ENCODE measurements around the gene EPHB4. TPM values are rescaled to one million over a fixed set of nuclear protein-coding genes. Genes with fewer than 3 reads are reported as not detected.
A peak's percentile ranks its signal among the peaks of the same experiment; 100 is the strongest.

The EPHB4 gene
- 80.4 TPM for polyA plus RNA-seq (2013, experiment 1 of 2)
- polyA plus RNA-seq (2013, experiment 2 of 2): 63.6 TPM

DNA sequence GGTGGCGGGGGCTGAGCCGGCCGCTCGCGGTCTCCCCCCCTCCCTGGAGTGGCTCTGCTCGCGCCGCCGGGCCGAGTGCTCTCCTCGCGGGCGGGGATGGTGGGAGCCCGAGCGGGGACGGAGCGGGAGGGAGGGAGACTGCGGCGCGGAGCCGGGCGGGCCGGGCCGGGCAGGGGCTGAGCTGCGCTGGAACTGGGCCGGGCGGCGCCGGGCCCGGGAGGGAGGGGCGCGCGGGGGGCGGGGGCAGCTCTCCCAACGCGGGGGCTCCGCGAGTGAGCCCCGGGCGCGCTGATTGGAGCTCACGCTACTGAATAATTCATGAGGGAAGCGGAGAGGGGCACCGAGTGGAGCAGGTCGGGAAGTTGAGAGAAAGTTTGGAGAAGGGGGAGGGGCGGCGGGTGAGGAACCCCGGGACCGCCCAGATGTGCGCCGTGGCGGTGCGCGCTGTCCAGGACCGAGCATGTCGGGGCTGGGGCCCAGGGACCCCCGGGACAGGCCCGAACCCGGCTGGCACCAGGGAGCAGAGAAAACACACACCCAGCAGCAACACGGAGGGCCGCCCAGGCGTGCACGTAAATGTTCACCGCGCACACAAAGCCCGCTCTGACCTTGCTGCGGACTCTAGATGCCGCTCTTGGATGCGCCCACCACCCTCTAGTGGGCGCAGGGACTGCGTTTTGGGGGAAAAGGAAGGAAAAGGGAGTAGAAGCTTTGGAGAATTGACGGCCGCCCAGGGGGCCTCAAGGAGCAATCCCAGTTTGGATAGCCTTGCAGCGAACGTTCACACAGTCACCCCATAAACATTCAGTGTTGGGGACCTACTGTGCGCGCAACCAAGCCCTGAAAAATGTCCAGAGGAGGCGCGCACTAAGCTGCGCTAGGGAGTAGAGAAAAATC, at the start of gene EPHB4:
Gene EPHB4, minus strand, starts transcription at position 194 of the 897 bp plus-strand sequence. CDS start 493 bp downstream, outside the sequence.
- WGBS, 2 experiments (ENCODE audit: insufficient coverage in 2 of 2): 0% methylated on average over 44 to 71 of the region's 80 CpGs
- H3K9me3 ChIP-seq (ENCODE audit: control insufficient read depth, low read length): no peaks in the 10 kb centered on the region
- peak within 1 kb of the TSS; percentile 91 for H3K27ac ChIP-seq (ENCODE audit: low read depth, low read length, severe bottlenecking)
- H3K4me1 ChIP-seq (ENCODE audit: control insufficient read depth, insufficient read depth, low read length, poor library complexity, severe bottlenecking): peaks cover 13% of the 10 kb centered on the region
- H3K36me3 ChIP-seq (ENCODE audit: control insufficient read depth, insufficient read depth, low read length): peaks cover 33% of the 10 kb centered on the region
- H3K4me3 ChIP-seq (ENCODE audit: extremely low read depth, insufficient read depth, low read length, poor library complexity, severe bottlenecking): peak within 1 kb of the TSS; percentile 96

- WGBS, 2 experiments (ENCODE audit: insufficient coverage in 2 of 2): 0% methylated on average over 24 of the region's 39 CpGs
- Histone ChIP-seq H3K4me1 (ENCODE audit: control insufficient read depth, insufficient read depth, low read length, poor library complexity, severe bottlenecking) (peaks cover 22% of the 10 kb centered on the region), H3K36me3 (ENCODE audit: control insufficient read depth, insufficient read depth, low read length) (peaks cover 86% of the 10 kb centered on the region), H3K27ac (ENCODE audit: low read depth, low read length, severe bottlenecking) (peak overlapping the region; percentile 93), H3K4me3 (ENCODE audit: extremely low read depth, insufficient read depth, low read length, poor library complexity, severe bottlenecking) (peak overlapping the region; percentile 100), H3K9me3 (ENCODE audit: control insufficient read depth, low read length) (no peaks in the 10 kb centered on the region)
Observed at GRCh38 chr7:100875356-100875751, 48.0 kb upstream of the EPHB4 start.

DNA sequence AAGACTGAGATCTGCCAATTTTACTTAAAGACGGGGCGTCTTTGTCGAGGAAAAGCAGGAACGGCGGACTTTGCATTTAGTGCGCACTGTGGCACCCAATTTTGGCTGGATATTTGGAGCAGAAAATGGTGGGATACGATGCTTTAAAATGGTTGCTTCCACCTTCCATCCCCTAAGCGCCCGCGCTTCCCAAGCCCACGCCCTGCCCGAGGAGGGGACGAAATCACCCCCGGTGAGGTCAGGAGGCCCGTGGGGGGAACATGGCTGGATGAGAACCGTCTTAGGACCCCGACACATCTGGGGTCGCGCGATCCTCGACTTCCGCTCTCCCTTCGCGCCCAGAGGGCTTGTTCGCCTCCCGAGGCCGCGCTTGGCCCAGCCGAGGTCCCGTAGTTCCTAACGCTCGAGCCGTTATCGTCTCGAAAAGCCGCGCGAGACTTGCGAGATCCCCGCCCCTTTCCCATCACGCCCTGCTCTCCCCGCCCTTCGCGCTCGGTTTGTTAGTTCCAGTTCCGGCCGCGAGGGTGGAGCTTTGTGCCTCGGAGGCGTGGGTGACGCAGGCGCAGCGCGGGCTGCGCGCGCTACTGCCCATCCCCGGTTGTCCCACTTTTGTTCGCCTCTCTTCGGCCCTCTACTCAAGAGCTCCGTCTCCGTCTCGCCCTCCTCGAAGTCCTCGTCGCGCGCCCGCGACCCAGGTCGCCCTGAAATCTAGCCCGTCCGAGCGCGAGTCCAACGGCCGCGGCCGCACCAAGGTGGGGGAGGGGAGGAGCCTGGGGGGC, 47.4 kb upstream of the EPHB4 start, which contains the start of gene SRRT:
Gene SRRT, plus strand, starts transcription at position 527 of the 779 bp plus-strand sequence. CDS start 488 bp downstream, outside the sequence.
- Histone ChIP-seq H3K27ac (ENCODE audit: low read depth, low read length, severe bottlenecking) (peak within 1 kb of the TSS; percentile 93), H3K36me3 (ENCODE audit: control insufficient read depth, insufficient read depth, low read length) (peaks cover 86% of the 10 kb centered on the region), H3K4me3 (ENCODE audit: extremely low read depth, insufficient read depth, low read length, poor library complexity, severe bottlenecking) (peak within 1 kb of the TSS; percentile 100), H3K4me1 (ENCODE audit: control insufficient read depth, insufficient read depth, low read length, poor library complexity, severe bottlenecking) (peaks cover 21% of the 10 kb centered on the region), H3K9me3 (ENCODE audit: control insufficient read depth, low read length) (no peaks in the 10 kb centered on the region)
- 6 to 9% methylated on average over 62 to 67 of the region's 79 CpGs for WGBS, 2 experiments (ENCODE audit: insufficient coverage in 2 of 2)

DNA sequence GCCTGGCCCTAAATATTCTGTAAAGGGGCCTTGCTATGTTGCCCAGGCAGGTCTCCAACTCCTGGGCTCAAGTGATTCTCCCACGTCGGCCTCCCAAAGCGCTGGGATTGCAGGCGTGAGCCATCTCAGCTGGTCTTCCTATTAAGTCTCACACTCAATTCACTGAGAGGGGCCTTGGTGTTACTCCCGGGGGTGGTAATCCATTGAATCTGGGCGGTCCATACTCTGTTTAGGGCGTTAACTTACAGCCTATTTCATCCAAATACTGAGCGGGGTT, 46.9 kb upstream of the EPHB4 start:
- no peaks in the 10 kb centered on the region for H3K9me3 ChIP-seq (ENCODE audit: control insufficient read depth, low read length)
- peak overlapping the region; percentile 88 for H3K27ac ChIP-seq (ENCODE audit: low read depth, low read length, severe bottlenecking)
- H3K36me3 ChIP-seq (ENCODE audit: control insufficient read depth, insufficient read depth, low read length): peaks cover 81% of the 10 kb centered on the region
- 80 to 94% methylated on average over 8 of the region's 8 CpGs for WGBS, 2 experiments (ENCODE audit: insufficient coverage in 2 of 2)
- H3K4me3 ChIP-seq (ENCODE audit: extremely low read depth, insufficient read depth, low read length, poor library complexity, severe bottlenecking): peak overlapping the region; percentile 100
- peaks cover 18% of the 10 kb centered on the region for H3K4me1 ChIP-seq (ENCODE audit: control insufficient read depth, insufficient read depth, low read length, poor library complexity, severe bottlenecking)

DNA sequence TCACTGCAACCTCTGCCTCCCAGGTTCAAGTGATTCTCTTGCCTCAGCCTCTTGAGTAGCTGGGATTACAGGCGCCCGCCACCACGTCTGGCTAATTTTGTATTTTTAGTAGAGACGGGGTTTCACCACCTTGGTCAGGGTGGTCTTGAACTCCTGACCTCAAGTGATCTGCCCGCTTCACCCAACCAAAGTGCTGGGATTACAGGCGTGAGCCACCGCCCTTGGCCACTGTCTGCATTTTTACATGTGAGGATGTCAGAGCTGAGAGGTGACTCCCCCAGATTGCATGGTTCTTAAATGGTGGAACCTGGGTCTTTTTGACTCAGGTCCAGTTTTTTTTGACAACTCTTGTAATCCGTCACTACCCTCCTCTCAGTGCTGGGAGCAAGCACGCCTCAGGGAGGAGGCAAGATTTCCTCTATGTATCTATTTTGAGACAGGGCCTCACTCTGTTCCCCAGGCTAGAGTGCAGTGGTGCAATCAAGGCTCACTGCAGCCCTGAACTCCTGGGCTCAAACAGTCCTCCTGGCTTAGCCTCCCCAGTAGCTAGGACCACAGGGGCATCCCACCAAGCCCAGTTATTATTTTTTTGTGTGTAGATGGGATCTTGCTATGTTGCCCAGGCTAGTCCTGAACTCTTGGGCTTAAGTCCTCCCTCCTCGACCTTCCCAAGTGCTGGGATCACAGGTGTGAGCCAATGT, 46.4 kb upstream of the EPHB4 start:
- WGBS, 2 experiments (ENCODE audit: insufficient coverage in 2 of 2): 83 to 91% methylated on average over 9 to 10 of the region's 10 CpGs

DNA sequence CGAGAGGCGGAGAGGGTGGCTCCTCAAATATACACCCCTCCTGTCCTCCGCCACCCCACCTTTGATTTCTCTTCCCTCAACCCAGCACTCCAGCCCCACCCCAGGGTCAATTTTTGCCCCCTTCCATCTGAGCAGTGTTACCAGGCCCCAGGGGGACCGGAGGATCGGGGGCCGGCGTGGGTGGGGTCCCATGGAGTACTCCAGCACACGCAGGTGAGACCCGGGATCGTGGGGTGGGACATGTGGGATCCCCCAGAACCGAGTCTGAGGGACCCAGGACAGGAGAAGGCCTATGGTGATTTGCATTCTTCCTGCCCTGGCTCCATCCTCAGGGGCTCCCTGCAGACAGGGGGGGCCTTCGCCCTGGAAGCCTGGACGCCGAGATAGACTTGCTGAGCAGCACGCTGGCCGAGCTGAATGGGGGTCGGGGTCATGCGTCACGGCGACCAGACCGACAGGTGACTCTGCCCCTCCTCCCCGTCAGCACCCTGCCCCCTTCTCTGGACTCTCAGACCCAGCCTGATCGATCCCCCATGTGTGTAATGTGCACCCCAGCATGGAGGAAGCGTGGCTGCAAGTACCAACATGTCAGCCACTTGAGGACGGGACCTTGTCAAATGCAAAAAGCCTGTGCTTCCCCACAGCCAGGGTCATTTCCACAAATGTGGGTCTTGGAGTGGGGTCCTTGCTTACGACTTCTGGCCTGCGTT, 40.6 kb upstream of the EPHB4 start:
- Histone ChIP-seq H3K36me3 (ENCODE audit: control insufficient read depth, insufficient read depth, low read length) (peaks cover 34% of the 10 kb centered on the region), H3K27ac (ENCODE audit: low read depth, low read length, severe bottlenecking) (peak overlapping the region; percentile 90), H3K4me3 (ENCODE audit: extremely low read depth, insufficient read depth, low read length, poor library complexity, severe bottlenecking) (peak overlapping the region; percentile 98), H3K9me3 (ENCODE audit: control insufficient read depth, low read length) (no peaks in the 10 kb centered on the region), H3K4me1 (ENCODE audit: control insufficient read depth, insufficient read depth, low read length, poor library complexity, severe bottlenecking) (peaks cover 7% of the 10 kb centered on the region)
- 15 to 20% methylated on average over 17 to 24 of the region's 27 CpGs for WGBS, 2 experiments (ENCODE audit: insufficient coverage in 2 of 2)

More for the DNA sequence above, 46.4 kb upstream of the EPHB4 start:
- Histone ChIP-seq H3K9me3 (ENCODE audit: control insufficient read depth, low read length) (no peaks in the 10 kb centered on the region), H3K4me1 (ENCODE audit: control insufficient read depth, insufficient read depth, low read length, poor library complexity, severe bottlenecking) (peaks cover 18% of the 10 kb centered on the region), H3K27ac (ENCODE audit: low read depth, low read length, severe bottlenecking) (peak overlapping the region; percentile 88), H3K4me3 (ENCODE audit: extremely low read depth, insufficient read depth, low read length, poor library complexity, severe bottlenecking) (no peak overlapping the region), H3K36me3 (ENCODE audit: control insufficient read depth, insufficient read depth, low read length) (peaks cover 77% of the 10 kb centered on the region)

GRCh38 chr7:100867040-100867775, 39.9 kb upstream of the EPHB4 start, which contains the start of gene TRIP6:
Gene TRIP6 (plus strand): TSS chr7:100867387. CDS start chr7:100867498, 111 bp downstream.
- Histone ChIP-seq H3K9me3 (ENCODE audit: control insufficient read depth, low read length) (no peaks in the 10 kb centered on the region), H3K27ac (ENCODE audit: low read depth, low read length, severe bottlenecking) (peak within 1 kb of the TSS; percentile 90), H3K36me3 (ENCODE audit: control insufficient read depth, insufficient read depth, low read length) (peaks cover 32% of the 10 kb centered on the region), H3K4me3 (ENCODE audit: extremely low read depth, insufficient read depth, low read length, poor library complexity, severe bottlenecking) (peak within 1 kb of the TSS; percentile 98), H3K4me1 (ENCODE audit: control insufficient read depth, insufficient read depth, low read length, poor library complexity, severe bottlenecking) (peaks cover 7% of the 10 kb centered on the region)
- 0 to 1% methylated on average over 17 to 27 of the region's 42 CpGs for WGBS, 2 experiments (ENCODE audit: insufficient coverage in 2 of 2)

- peak overlapping the region; percentile 98 for H3K4me3 ChIP-seq (ENCODE audit: extremely low read depth, insufficient read depth, low read length, poor library complexity, severe bottlenecking)
Observed at GRCh38 chr7:100866729-100867039, 39.4 kb upstream of the EPHB4 start.

GRCh38 chr7:100865938-100866728, 38.8 kb upstream of the EPHB4 start:
- H3K36me3 ChIP-seq (ENCODE audit: control insufficient read depth, insufficient read depth, low read length): peaks cover 28% of the 10 kb centered on the region
- H3K4me3 ChIP-seq (ENCODE audit: extremely low read depth, insufficient read depth, low read length, poor library complexity, severe bottlenecking): peak overlapping the region; percentile 98
- no peaks in the 10 kb centered on the region for H3K9me3 ChIP-seq (ENCODE audit: control insufficient read depth, low read length)
- no peak overlapping the region for H3K27ac ChIP-seq (ENCODE audit: low read depth, low read length, severe bottlenecking)
- WGBS, 2 experiments (ENCODE audit: insufficient coverage in 2 of 2): 94 to 98% methylated on average over 31 to 38 of the region's 46 CpGs
- peaks cover 7% of the 10 kb centered on the region for H3K4me1 ChIP-seq (ENCODE audit: control insufficient read depth, insufficient read depth, low read length, poor library complexity, severe bottlenecking)

More at GRCh38 chr7:100866729-100867039, 39.4 kb upstream of the EPHB4 start:
- Histone ChIP-seq H3K4me1 (ENCODE audit: control insufficient read depth, insufficient read depth, low read length, poor library complexity, severe bottlenecking) (peaks cover 7% of the 10 kb centered on the region), H3K36me3 (ENCODE audit: control insufficient read depth, insufficient read depth, low read length) (peaks cover 28% of the 10 kb centered on the region), H3K27ac (ENCODE audit: low read depth, low read length, severe bottlenecking) (peak overlapping the region; percentile 90), H3K9me3 (ENCODE audit: control insufficient read depth, low read length) (no peaks in the 10 kb centered on the region)
- 86 to 88% methylated on average over 1 to 3 of the region's 5 CpGs for WGBS, 2 experiments (ENCODE audit: insufficient coverage in 2 of 2)

Data from mesodermal cell (in vitro differentiated cells).